ENCODE results near the gene NFKBIE. TPM values are rescaled to one million over a fixed set of nuclear protein-coding genes. Genes with fewer than 3 reads are reported as not detected.

Gene NFKBIE
- total and polyA plus RNA-seq, 2 of the 13 experiments (the other 11 are each of a cell fraction or from before 2014, with no cell fraction given) = 6.7 to 14.5 TPM

GRCh38 chr6:44219053-44219814, 46.1 kb downstream of the NFKBIE start (continued):
- TF ChIP-seq ZNF615 (CRISPR knock-in tag; IDR thresholded peaks at IDR 0.05; ENCODE audit: borderline replicate concordance) (no peak), NFYB (CRISPR knock-in tag; IDR thresholded peaks at IDR 0.05) (peak; percentile 58), ZNF713 (CRISPR knock-in tag; IDR thresholded peaks at IDR 0.05) (peak; percentile 77), MED1 (CRISPR knock-in tag; IDR thresholded peaks at IDR 0.05) (peak; percentile 69), GATAD1 (CRISPR knock-in tag; IDR thresholded peaks at IDR 0.05) (peak; percentile 53; the same call in 1 of the 2 replicates), PAXIP1 (CRISPR knock-in tag; conservative IDR thresholded peaks at IDR 0.05) (no peak; the same call in 1 of the 2 replicates), ZNF225 (CRISPR knock-in tag; IDR thresholded peaks at IDR 0.05) (peak; percentile 81), SAFB2 (CRISPR knock-in tag; IDR thresholded peaks at IDR 0.05; ENCODE audit: borderline replicate concordance, low read depth) (no peak), ARID5B (CRISPR knock-in tag; IDR thresholded peaks at IDR 0.05) (peak; percentile 48; the same call in 1 of the 2 replicates), EEA1 (CRISPR knock-in tag; IDR thresholded peaks at IDR 0.05; ENCODE audit: borderline replicate concordance) (no peak), LCORL (IDR thresholded peaks at IDR 0.05) (no peak), LCORL (CRISPR knock-in tag; IDR thresholded peaks at IDR 0.05) (peak; percentile 72; the same call in 1 of the 2 replicates), NCOA1 (CRISPR knock-in tag; IDR thresholded peaks at IDR 0.05) (no peak), FOXM1 (CRISPR knock-in tag; IDR thresholded peaks at IDR 0.05) (no peak), ZNF7 (CRISPR knock-in tag; IDR thresholded peaks at IDR 0.05) (no peak), ZNF558 (CRISPR knock-in tag; IDR thresholded peaks at IDR 0.05; ENCODE audit: borderline replicate concordance) (no peak; the same call in 1 of the 2 replicates), ZNF280B (CRISPR knock-in tag; IDR thresholded peaks at IDR 0.05; ENCODE audit: borderline replicate concordance) (peak; percentile 74), CEBPB (IDR thresholded peaks at IDR 0.05; ENCODE audit: borderline replicate concordance, low read depth, low read length) (no peak), RBFOX2 (IDR thresholded peaks at IDR 0.05; ENCODE audit: low read depth, low read length) (peak; percentile 82), NFATC3 (CRISPR knock-in tag; IDR thresholded peaks at IDR 0.05) (peak; percentile 96), KAT7 (CRISPR knock-in tag; IDR thresholded peaks at IDR 0.05; ENCODE audit: borderline replicate concordance) (0 out of 2 replicates have a peak, but pooled peaks have one; percentile 45), MIER2 (CRISPR knock-in tag; IDR thresholded peaks at IDR 0.05) (0 out of 2 replicates have a peak, but pooled peaks have one; percentile 47)

Data from HepG2 (cell line).